D721Med (cell line): ENCODE measurements around the gene NDUFA13.

Experiments used
- DNase-seq: peaks from one replicate; pipeline ENCODE4 v3.0.0; 2011; ENCODE audit warnings: low spot score; ENCODE audit not compliant: insufficient read length
- FAIRE-seq: peaks from 2 replicates; lab custom pipeline; 2011; peaks lifted over from hg19 to GRCh38; lab: Jason Lieb, UNC
- TF ChIP-seq, protein P1 (sequence below): IDR thresholded peaks from 2 replicates; pipeline ENCODE4 v1.5.1; 2012; ENCODE audit warnings: mild to moderate bottlenecking, control low read depth; ENCODE audit not compliant: insufficient read depth; ENCODE audit errors: missing control alignments

Gene NDUFA13

DNA sequence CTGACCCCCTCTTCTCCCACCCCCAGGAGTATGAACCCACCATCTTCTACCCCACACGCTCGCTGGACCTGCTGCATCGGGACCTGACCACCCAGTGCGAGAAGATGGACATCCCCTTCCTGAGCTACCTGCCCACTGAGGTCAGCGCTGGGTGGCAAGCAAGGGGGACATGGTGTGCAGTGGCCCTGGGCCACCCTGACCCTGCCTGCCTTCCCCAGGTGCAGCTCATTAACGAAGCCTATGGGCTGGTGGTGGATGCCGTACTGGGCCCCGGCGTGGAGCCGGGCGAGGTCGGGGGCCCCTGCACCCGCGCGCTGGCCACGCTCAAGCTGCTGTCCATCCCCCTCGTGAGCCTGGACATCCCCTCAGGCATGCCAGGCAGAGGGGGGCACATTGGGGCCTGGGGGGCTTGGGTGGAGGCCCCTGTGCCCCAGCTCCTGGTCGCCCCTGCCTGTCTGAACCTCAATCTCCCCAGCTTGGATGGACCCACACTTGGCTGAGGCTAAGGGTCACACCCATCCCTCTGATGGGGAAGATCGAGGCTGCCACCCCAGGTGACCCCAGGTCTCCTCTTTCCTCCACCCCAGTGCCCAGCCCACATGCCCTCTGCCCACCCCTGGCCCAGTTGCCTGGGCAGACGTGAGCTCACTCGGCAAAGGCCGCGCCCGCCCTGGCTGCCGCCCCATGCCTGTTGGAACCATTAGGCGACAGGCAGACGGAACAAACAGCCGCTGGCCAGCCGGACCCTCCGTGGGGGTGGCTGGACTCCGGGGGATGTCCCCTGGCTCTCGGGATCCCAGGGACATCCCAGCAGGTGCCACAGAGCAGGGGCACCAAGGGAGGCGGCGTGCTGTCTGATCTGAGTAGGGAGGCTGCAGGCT, 19.5 kb downstream of the NDUFA13 start:
- FAIRE-seq (no peak), DNase-seq (no peak)

DNA sequence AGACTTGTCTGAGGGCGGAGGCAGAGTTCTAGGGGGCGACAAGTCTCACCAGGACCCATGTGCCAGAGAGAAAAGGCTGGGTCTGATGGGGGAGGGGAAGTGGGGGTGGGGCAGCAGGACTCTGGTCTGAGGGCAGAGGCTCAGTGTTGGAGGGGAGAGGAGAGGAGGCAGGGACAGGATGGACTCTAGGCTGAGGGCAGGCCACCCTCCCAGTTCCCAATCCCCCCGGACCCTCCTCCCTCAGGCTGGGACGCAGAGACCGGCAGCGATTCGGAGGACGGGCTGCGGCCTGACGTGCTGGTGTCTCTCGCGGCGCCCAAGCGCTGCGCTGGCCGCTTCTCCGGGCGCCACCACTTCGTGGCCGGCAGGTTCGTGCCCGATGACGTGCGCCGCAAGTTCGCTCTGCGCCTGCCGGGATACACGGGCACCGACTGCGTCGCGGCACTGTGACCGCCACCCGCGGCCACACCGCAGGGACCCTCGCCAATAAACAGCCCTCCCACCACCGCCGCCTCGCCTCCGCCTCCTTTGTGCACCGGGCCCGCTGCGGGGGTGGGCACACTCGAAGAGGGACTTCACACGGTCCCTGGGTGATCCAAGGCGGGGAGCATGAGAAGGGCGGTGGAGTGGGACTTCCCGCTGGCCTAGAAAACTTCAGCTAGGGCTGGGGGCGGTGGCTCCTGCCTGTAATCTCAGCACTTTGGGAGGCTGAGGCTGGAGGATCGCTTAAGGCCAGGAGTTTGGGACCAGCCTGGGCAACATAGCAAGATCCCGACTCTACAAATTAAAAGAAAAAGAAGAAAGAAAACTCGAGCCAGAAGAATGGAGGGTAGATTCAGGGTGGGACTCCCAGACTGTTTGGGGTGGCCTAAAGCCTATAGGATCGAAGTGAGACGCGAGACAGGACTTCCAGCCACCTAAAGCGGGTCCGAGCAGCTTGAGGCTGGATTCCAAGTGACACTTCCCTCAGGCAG, 21.3 kb downstream of the NDUFA13 start:
- TF ChIP-seq, protein P1, sequence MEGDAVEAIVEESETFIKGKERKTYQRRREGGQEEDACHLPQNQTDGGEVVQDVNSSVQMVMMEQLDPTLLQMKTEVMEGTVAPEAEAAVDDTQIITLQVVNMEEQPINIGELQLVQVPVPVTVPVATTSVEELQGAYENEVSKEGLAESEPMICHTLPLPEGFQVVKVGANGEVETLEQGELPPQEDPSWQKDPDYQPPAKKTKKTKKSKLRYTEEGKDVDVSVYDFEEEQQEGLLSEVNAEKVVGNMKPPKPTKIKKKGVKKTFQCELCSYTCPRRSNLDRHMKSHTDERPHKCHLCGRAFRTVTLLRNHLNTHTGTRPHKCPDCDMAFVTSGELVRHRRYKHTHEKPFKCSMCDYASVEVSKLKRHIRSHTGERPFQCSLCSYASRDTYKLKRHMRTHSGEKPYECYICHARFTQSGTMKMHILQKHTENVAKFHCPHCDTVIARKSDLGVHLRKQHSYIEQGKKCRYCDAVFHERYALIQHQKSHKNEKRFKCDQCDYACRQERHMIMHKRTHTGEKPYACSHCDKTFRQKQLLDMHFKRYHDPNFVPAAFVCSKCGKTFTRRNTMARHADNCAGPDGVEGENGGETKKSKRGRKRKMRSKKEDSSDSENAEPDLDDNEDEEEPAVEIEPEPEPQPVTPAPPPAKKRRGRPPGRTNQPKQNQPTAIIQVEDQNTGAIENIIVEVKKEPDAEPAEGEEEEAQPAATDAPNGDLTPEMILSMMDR, result no peak
- no peak for DNase-seq

More for the DNA sequence above, 19.5 kb downstream of the NDUFA13 start:
- TF ChIP-seq, protein P1, result no peak

GRCh38 chr19:19538061-19538784, 22.2 kb downstream of the NDUFA13 start, which contains the start of gene CILP2:
TSS of gene CILP2 (plus strand) at chr19:19538265. CDS start at chr19:19538350, 85 bp downstream.
- TF ChIP-seq, protein P1, result no peak
- no peak for FAIRE-seq
- DNase-seq, result no peak

More for the DNA sequence above, 21.3 kb downstream of the NDUFA13 start:
- no peak for FAIRE-seq

GRCh38 chr19:19538785-19539166, 22.8 kb downstream of the NDUFA13 start:
- DNase-seq (no peak), FAIRE-seq (no peak)
- TF ChIP-seq, protein P1, result no peak

DNA sequence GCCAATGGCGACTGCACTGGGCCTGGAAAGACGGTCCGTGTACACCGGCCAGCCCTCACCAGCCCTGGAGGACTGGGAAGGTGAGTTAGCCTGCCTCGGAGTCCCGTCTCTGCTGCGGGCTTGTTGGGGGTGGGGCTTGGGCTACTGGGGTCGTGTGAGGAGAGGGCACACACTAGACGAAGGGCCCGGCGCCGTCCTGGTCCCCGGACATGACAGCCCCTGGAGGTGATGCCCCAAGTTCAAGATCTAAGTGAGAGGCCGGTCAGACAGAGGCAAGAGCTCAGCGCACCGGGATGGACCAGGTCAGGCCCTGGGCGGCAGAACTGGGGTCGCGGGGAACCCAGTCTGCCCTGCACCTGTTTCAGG, 23.7 kb downstream of the NDUFA13 start:
- DNase-seq (no peak), FAIRE-seq (no peak)
- TF ChIP-seq, protein P1, result no peak

DNA sequence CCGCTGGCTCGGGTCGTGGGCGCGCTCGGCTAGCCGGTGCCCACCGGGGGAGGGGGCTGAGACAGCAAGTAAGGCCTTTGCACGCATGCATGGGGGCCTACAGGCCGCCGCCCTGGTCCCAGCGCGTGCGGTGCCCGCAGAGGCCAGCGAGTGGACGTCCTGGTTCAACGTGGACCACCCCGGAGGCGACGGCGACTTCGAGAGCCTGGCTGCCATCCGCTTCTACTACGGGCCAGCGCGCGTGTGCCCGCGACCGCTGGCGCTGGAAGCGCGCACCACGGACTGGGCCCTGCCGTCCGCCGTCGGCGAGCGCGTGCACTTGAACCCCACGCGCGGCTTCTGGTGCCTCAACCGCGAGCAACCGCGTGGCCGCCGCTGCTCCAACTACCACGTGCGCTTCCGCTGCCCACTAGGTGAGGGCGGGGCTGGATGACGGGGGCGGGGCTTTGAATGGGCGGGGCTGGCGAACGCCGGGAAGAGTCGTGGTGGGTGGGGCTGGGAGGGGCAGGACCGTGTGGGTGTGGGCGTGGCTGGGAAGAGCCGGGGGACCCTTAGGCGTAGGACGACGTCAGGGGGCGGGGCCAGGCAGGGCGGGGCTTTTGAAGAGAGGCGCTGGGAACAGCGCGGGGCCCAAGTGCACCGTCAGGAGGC, 24.2 kb downstream of the NDUFA13 start:
- DNase-seq (no peak), FAIRE-seq (no peak)
- TF ChIP-seq, protein P1, result no peak
